PC-9 (cell line): ENCODE results near the gene DNASE1L1.

Experiments used
- CTCF ChIP-seq: fragments of 200-600 bp; sonication (generic); conservative IDR thresholded peaks from 2 replicates; pipeline ENCODE4 v1.6.1; 2017; ENCODE audit warnings: mixed run types, antibody characterized with exemption, mild to moderate bottlenecking, moderate library complexity
- EZH2 ChIP-seq: fragments of 200-600 bp; sonication (generic); IDR thresholded peaks from 2 replicates; pipeline ENCODE4 v1.8.0; 2017; ENCODE audit warnings: antibody characterized with exemption, low read depth

GRCh38 chrX:154417157-154417556 is 8.1 kb upstream of the DNASE1L1 start:
- TF ChIP-seq CTCF, result no peak
- no peak for TF ChIP-seq EZH2
